ENCODE results near the gene TM2D3.

Gene TM2D3

GRCh38 chr15:101651554-101652097 is 555 bp downstream of the TM2D3 start:
- TF ChIP-seq, protein P1, sequence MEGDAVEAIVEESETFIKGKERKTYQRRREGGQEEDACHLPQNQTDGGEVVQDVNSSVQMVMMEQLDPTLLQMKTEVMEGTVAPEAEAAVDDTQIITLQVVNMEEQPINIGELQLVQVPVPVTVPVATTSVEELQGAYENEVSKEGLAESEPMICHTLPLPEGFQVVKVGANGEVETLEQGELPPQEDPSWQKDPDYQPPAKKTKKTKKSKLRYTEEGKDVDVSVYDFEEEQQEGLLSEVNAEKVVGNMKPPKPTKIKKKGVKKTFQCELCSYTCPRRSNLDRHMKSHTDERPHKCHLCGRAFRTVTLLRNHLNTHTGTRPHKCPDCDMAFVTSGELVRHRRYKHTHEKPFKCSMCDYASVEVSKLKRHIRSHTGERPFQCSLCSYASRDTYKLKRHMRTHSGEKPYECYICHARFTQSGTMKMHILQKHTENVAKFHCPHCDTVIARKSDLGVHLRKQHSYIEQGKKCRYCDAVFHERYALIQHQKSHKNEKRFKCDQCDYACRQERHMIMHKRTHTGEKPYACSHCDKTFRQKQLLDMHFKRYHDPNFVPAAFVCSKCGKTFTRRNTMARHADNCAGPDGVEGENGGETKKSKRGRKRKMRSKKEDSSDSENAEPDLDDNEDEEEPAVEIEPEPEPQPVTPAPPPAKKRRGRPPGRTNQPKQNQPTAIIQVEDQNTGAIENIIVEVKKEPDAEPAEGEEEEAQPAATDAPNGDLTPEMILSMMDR (IDR thresholded peaks at IDR 0.05), result no peak
- peak overlapping the region; percentile 87 to 94 for H3K4me3 ChIP-seq (ENCODE audit: low read depth in 1 of 2, low read length in 1 of 2)
- peaks cover 31 to 35% of the 10 kb centered on the region in 2 experiments for H3K4me1 ChIP-seq (ENCODE audit: control insufficient read depth in 1 of 2, insufficient read depth in 1 of 2, low read depth in 1 of 2, low read length in 1 of 2)
- H3K27me3 ChIP-seq, result no peaks in the 10 kb centered on the region
- H3K27ac ChIP-seq, result peak overlapping the region; percentile 98
- H3K9me3 ChIP-seq, result no peaks in the 10 kb centered on the region
- H3K36me3 ChIP-seq, result peaks cover 22% of the 10 kb centered on the region

GRCh38 chr15:101650145-101650544 is 2.0 kb downstream of the TM2D3 start:
- Histone ChIP-seq H3K4me3 (ENCODE audit: low read depth in 1 of 2, low read length in 1 of 2) (peak overlapping the region in 1 of 2 experiments; percentile 87), H3K36me3 (peaks cover 36% of the 10 kb centered on the region), H3K9me3 (no peaks in the 10 kb centered on the region), H3K27me3 (no peaks in the 10 kb centered on the region), H3K27ac (peak overlapping the region; percentile 98), H3K4me1 (ENCODE audit: control insufficient read depth in 1 of 2, insufficient read depth in 1 of 2, low read depth in 1 of 2, low read length in 1 of 2) (peaks cover 35 to 39% of the 10 kb centered on the region in 2 experiments)
- TF ChIP-seq, protein P1 (IDR thresholded peaks at IDR 0.05), result no peak

DNA sequence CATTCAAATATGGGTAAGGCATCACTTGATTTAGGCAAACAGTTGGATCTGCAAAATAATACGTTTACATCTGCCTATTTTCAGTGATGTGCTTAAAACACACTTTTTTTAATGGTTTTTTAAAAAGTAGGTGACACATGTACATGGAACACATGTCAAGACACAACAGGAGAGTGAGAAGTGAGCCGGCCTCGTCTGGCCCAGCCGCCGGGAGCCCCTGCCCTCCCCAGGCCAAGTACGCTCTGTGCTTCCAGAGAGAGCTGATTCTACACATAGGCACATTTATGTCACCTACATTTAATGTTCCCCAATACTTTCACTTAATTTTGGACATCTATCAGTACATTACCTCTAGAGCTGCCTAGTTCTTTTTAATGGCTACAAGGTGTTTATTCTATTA is 3.8 kb downstream of the TM2D3 start:
- TF ChIP-seq, protein P1 (IDR thresholded peaks at IDR 0.05), result no peak
- H3K36me3 ChIP-seq, result peaks cover 52% of the 10 kb centered on the region
- peaks cover 35 to 39% of the 10 kb centered on the region in 2 experiments for H3K4me1 ChIP-seq (ENCODE audit: control insufficient read depth in 1 of 2, insufficient read depth in 1 of 2, low read depth in 1 of 2, low read length in 1 of 2)

GRCh38 chr15:101647251-101647650 is 4.9 kb downstream of the TM2D3 start:
- Histone ChIP-seq H3K9me3 (no peaks in the 10 kb centered on the region), H3K4me3 (ENCODE audit: low read depth in 1 of 2, low read length in 1 of 2) (no peak overlapping the region), H3K4me1 (ENCODE audit: control insufficient read depth in 1 of 2, insufficient read depth in 1 of 2, low read depth in 1 of 2, low read length in 1 of 2) (peaks cover 35 to 42% of the 10 kb centered on the region in 2 experiments), H3K27me3 (no peaks in the 10 kb centered on the region), H3K36me3 (peaks cover 52% of the 10 kb centered on the region), H3K27ac (peak overlapping the region; percentile 65)
- TF ChIP-seq, protein P1 (IDR thresholded peaks at IDR 0.05), result no peak

More for the DNA sequence above, 3.8 kb downstream of the TM2D3 start:
- Histone ChIP-seq H3K27me3 (no peaks in the 10 kb centered on the region), H3K4me3 (ENCODE audit: low read depth in 1 of 2, low read length in 1 of 2) (no peak overlapping the region), H3K9me3 (no peaks in the 10 kb centered on the region), H3K27ac (no peak overlapping the region)

DNA sequence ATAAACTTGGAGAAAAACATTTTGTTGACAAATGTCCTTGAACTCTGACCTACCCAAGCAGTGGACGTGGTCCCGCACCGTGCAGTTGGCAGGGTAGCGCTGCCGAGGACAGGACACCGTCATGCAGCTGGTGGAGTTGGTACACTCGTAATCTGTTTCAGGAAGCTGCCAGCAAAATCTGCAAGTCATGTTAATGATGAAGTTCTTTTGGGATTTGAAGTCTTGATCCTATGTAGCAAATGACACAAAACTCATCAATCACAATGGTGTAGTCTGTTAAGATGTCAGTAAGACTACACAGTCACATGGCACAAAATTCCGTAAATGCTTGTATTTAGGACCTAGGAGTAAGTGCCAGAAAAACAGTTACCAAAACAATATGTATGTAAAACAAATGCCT is 5.5 kb downstream of the TM2D3 start:
- H3K36me3 ChIP-seq, result peaks cover 52% of the 10 kb centered on the region
- H3K27me3 ChIP-seq, result no peaks in the 10 kb centered on the region
- H3K4me3 ChIP-seq (ENCODE audit: low read depth in 1 of 2, low read length in 1 of 2), result no peak overlapping the region
- peak overlapping the region; percentile 65 for H3K27ac ChIP-seq
- peaks cover 41 to 46% of the 10 kb centered on the region in 2 experiments for H3K4me1 ChIP-seq (ENCODE audit: control insufficient read depth in 1 of 2, insufficient read depth in 1 of 2, low read depth in 1 of 2, low read length in 1 of 2)
- TF ChIP-seq, protein P1 (IDR thresholded peaks at IDR 0.05), result no peak
- H3K9me3 ChIP-seq, result no peaks in the 10 kb centered on the region
